HCT116 (cell line): ENCODE data around the gene TAF10. TPM values are rescaled to one million over a fixed set of nuclear protein-coding genes. Genes with fewer than 3 reads are reported as not detected.
A peak's percentile ranks its signal among the peaks of the same experiment; 100 is the strongest.

Experiments used
- ATAC-seq: fragments of 200-7000 bp; cut with Tn5 transposase; 2 replicates; pipeline ENCODE4 v1.9.1; 2020; ENCODE audit warnings: mild to moderate bottlenecking, moderate library complexity
- BruUV-seq: library from RNA; stranded (reverse); fragments of 400-500 nt; replicated peaks from 2 replicates; lab custom pipeline; 2021; lab: Mats Ljungman, UMichigan
- CTCF ChIA-PET: fragments of 300-600 bp; sonication (Branson Sonifier 250); formaldehyde crosslinking; loops from one replicate; lab custom pipeline; 2021; ENCODE audit warnings: antibody characterized with exemption; lab: Charles Lee
- POLR2A ChIA-PET: fragments of 300-600, 350-600 bp; sonication (Branson Sonifier 250); formaldehyde crosslinking; loops from one replicate; lab custom pipeline; 2021; ENCODE audit warnings: antibody characterized with exemption; lab: Charles Lee
- RAD21 ChIA-PET, 2 experiments: fragments of 300-600 bp; sonication (Branson Sonifier 250); formaldehyde crosslinking; loops; one replicate each; lab custom pipeline; 2023; ENCODE audit warnings: low total read pairs in 2 of 2; ENCODE audit not compliant: uncharacterized antibody in 2 of 2, unreplicated experiment in 2 of 2, low non-redundant PET in 1 of 2; lab: Charles Lee
- DNase-seq: peaks from one replicate; pipeline ENCODE4 v3.0.0-alpha.2; 2010; ENCODE audit warnings: low read depth, low spot score
- H2AFZ ChIP-seq: fragments of 200-600 bp; shearing (Covaris generic), sonication (generic); 2 replicates; pipeline ENCODE4 v1.6.1; 2017; ENCODE audit warnings: low read depth, mixed run types, mixed read lengths, antibody characterized with exemption, low read length; ENCODE audit not compliant: poor library complexity, severe bottlenecking
- H3K27ac ChIP-seq: 2 replicates; pipeline ENCODE4 v1.5.1; 2012; ENCODE audit warnings: low read depth, low read length
- H3K27me3 ChIP-seq: fragments of 200-600 bp; sonication (generic); 2 replicates; pipeline ENCODE4 v1.6.1; 2016; ENCODE audit warnings: mixed run types, low read length, mixed read lengths; ENCODE audit not compliant: insufficient read depth
- H3K36me3 ChIP-seq, 2 experiments: fragments of 200-500 bp in 1 of 2; fragments of 200-600 bp in 1 of 2; sonication (Bioruptor generic) in 1 of 2; sonication (generic) in 1 of 2; 2 replicates each; pipeline versions ENCODE4 v1.5.1 to v1.6.1; 2014 to 2016; ENCODE audit warnings: low read length in 2 of 2, inconsistent platforms in 1 of 2, mixed read lengths in 1 of 2, mixed run types in 1 of 2; ENCODE audit not compliant: insufficient read depth in 2 of 2, control insufficient read depth in 1 of 2
- H3K4me1 ChIP-seq, 2 experiments: fragments of 200-600 bp in 1 of 2; sonication (generic) in 1 of 2; 2 replicates each; pipeline versions ENCODE4 v1.5.1 to v1.6.1; 2012 to 2017; ENCODE audit warnings: low read length in 2 of 2, inconsistent platforms in 1 of 2, mild to moderate bottlenecking in 1 of 2, mixed read lengths in 1 of 2, mixed run types in 1 of 2, moderate library complexity in 1 of 2; ENCODE audit not compliant: insufficient read depth in 2 of 2, control insufficient read depth in 1 of 2
- H3K4me2 ChIP-seq: fragments of 200-600 bp; sonication (generic); 2 replicates; pipeline ENCODE4 v1.6.1; 2017; ENCODE audit warnings: mixed run types, low read length, mixed read lengths
- H3K4me3 ChIP-seq, 2 experiments: fragments of 200-600 bp in 1 of 2; sonication (generic) in 1 of 2; replicated peaks in 1 of 2; 2 replicates each; pipeline ENCODE4 v1.5.1; 2011 to 2016; ENCODE audit warnings: low read length in 2 of 2, control low read depth in 1 of 2, low read depth in 1 of 2, mild to moderate bottlenecking in 1 of 2, mixed read lengths in 1 of 2, mixed run types in 1 of 2
- H3K79me2 ChIP-seq: fragments of 200-600 bp; sonication (generic); 2 replicates; pipeline ENCODE4 v1.6.1; 2017; ENCODE audit warnings: mild to moderate bottlenecking, mixed run types, low read length, moderate library complexity, mixed read lengths; ENCODE audit not compliant: insufficient read depth
- H3K9ac ChIP-seq: fragments of 200-600 bp; sonication (generic); 2 replicates; pipeline ENCODE4 v1.6.1; 2016; ENCODE audit warnings: low read length, mixed read lengths
- H3K9me2 ChIP-seq: fragments of 200-600 bp; sonication (generic), shearing (Covaris generic); 2 replicates; pipeline ENCODE4 v1.6.1; 2017; ENCODE audit warnings: mixed run types, mild to moderate bottlenecking, moderate library complexity; ENCODE audit not compliant: insufficient read depth
- H3K9me3 ChIP-seq, 2 experiments: fragments of 200-500 bp in 1 of 2; fragments of 200-600 bp in 1 of 2; sonication (Bioruptor generic) in 1 of 2; sonication (generic) in 1 of 2; 2 replicates each; pipeline ENCODE4 v1.6.1; 2014 to 2017; ENCODE audit warnings: low read length in 2 of 2, mixed read lengths in 2 of 2, inconsistent platforms in 1 of 2, low read depth in 1 of 2, mild to moderate bottlenecking in 1 of 2, mixed run types in 1 of 2, moderate library complexity in 1 of 2; ENCODE audit not compliant: control insufficient read depth in 1 of 2, insufficient read depth in 1 of 2
- H4K20me1 ChIP-seq: fragments of 200-600 bp; sonication (generic), shearing (Covaris generic); 2 replicates; pipeline ENCODE4 v1.6.1; 2017; ENCODE audit warnings: mixed run types, mild to moderate bottlenecking, moderate library complexity; ENCODE audit not compliant: insufficient read depth
- ATF3 ChIP-seq: IDR thresholded peaks from 2 replicates; pipeline ENCODE4 v1.6.1; 2012
- CEBPB ChIP-seq: IDR thresholded peaks from 2 replicates; pipeline ENCODE4 v1.6.1; 2012; ENCODE audit warnings: low read depth
- CTCF ChIP-seq, 3 experiments: fragments of 200-600 bp in 1 of 3; sonication (generic) in 1 of 3; IDR thresholded peaks in 2 of 3; conservative IDR thresholded peaks in 1 of 3; 2 replicates each; pipeline ENCODE4 v1.5.1; 2012 to 2017; ENCODE audit warnings: low read depth in 2 of 3, low read length in 2 of 3, antibody characterized with exemption in 1 of 3, borderline replicate concordance in 1 of 3, control low read depth in 1 of 3, mild to moderate bottlenecking in 1 of 3, mixed read lengths in 1 of 3, mixed run types in 1 of 3, moderate library complexity in 1 of 3; ENCODE audit not compliant: insufficient read depth in 1 of 3
- EGR1 ChIP-seq: IDR thresholded peaks from 2 replicates; pipeline ENCODE4 v1.6.1; 2012; ENCODE audit warnings: low read depth
- ELF1 ChIP-seq: IDR thresholded peaks from 2 replicates; pipeline ENCODE4 v1.6.1; 2012; ENCODE audit warnings: low read depth, borderline replicate concordance
- EZH2 ChIP-seq: fragments of 200-600 bp; sonication (generic); IDR thresholded peaks from 2 replicates; pipeline ENCODE4 v1.6.1; 2017; ENCODE audit warnings: antibody characterized with exemption, mixed run types
- EZH2phosphoT487 ChIP-seq: fragments of 200-600 bp; IDR thresholded peaks from 2 replicates; pipeline ENCODE4 v1.6.1; 2018; ENCODE audit warnings: antibody characterized with exemption, borderline replicate concordance
- POLR2A ChIP-seq: IDR thresholded peaks from 2 replicates; pipeline ENCODE4 v1.7.0; 2011; ENCODE audit warnings: borderline replicate concordance; ENCODE audit not compliant: insufficient read depth, insufficient read length; ENCODE audit errors: extremely low read depth
- POLR2AphosphoS5 ChIP-seq: IDR thresholded peaks from 2 replicates; pipeline ENCODE4 v1.6.1; 2011; ENCODE audit warnings: mild to moderate bottlenecking, low read depth, low read length, moderate library complexity
- REST ChIP-seq: IDR thresholded peaks from 2 replicates; pipeline ENCODE4 v1.6.1; 2012; ENCODE audit warnings: low read depth
- SP1 ChIP-seq: IDR thresholded peaks from 2 replicates; pipeline ENCODE4 v1.6.1; 2012; ENCODE audit warnings: low read depth
- ZFX ChIP-seq: fragments of 450-650 bp; IDR thresholded peaks from 2 replicates; pipeline ENCODE4 v1.6.1; 2017
- ZNF274 ChIP-seq: fragments of 200-500 bp; sonication (Bioruptor generic); IDR thresholded peaks from 2 replicates; pipeline ENCODE4 v1.6.1; 2014; ENCODE audit warnings: mild to moderate bottlenecking, low read depth, low read length, inconsistent platforms
- intact Hi-C: fragments of 100-400 bp; cut with micrococcal nuclease; formaldehyde crosslinking; loops from 2 replicates; pipeline ENCODE4 v1.10.0; 2022
- total RNA-seq: library from RNA; stranded (reverse); gene quantifications from one replicate; pipeline ENCODE4 v1.2.1, GENCODE V29; 2021; ENCODE audit not compliant: unreplicated experiment

The TAF10 gene
- total RNA-seq, 1 experiment from 2014 or later, result 151 TPM

GRCh38 chr11:6636480-6636879, 24.5 kb upstream of the TAF10 start:
- ChIA-PET POLR2A (no interaction called here), RAD21 (no interaction called here), CTCF (no interaction called here)
- H2AFZ ChIP-seq, result no peak overlapping the region
- intact Hi-C loops, result no loop called here
- H3K27me3 ChIP-seq, result no peaks in the 10 kb centered on the region
- no peak overlapping the region for H3K27ac ChIP-seq
- no peak overlapping the region for H3K9ac ChIP-seq
- H3K4me3 ChIP-seq, result no peak overlapping the region
- peaks cover 6 to 14% of the 10 kb centered on the region in 2 experiments; a peak in 3 of 4 replicates for H3K4me1 ChIP-seq
- no peak overlapping the region for H3K4me2 ChIP-seq
- TF ChIP-seq ATF3, result no peak
- no peak for TF ChIP-seq ZFX
- no peak for TF ChIP-seq EGR1
- TF ChIP-seq EZH2, result no peak
- TF ChIP-seq ELF1, result no peak
- TF ChIP-seq, all 23 proteins: peak for 0
- Histone ChIP-seq H3K9me2 (no peaks in the 10 kb centered on the region), H3K9me3 (no peaks in the 10 kb centered on the region), H4K20me1 (no peaks in the 10 kb centered on the region), H3K36me3 (no peaks in the 10 kb centered on the region), H3K79me2 (no peaks in the 10 kb centered on the region)
- DNase-seq, result no peak
- no peak for ATAC-seq
- no TSS peak for BruUV-seq

GRCh38 chr11:6635082-6635932, 23.3 kb upstream of the TAF10 start:
- H3K27me3 ChIP-seq, result no peaks in the 10 kb centered on the region
- POLR2A ChIA-PET, result no interaction called here
- H3K9me3 ChIP-seq, result no peaks in the 10 kb centered on the region
- ATAC-seq (peak; percentile 43; the same call in 1 of the 2 replicates), DNase-seq (no peak)
- H3K4me2 ChIP-seq, result peak overlapping the region; percentile 37; the same call in 1 of the 2 replicates
- H3K4me3 ChIP-seq, result no peak overlapping the region
- H3K79me2 ChIP-seq, result no peaks in the 10 kb centered on the region
- no peak overlapping the region for H3K9ac ChIP-seq
- no peaks in the 10 kb centered on the region for H3K36me3 ChIP-seq
- BruUV-seq, result no TSS peak
- CTCF ChIA-PET, result no interaction called here
- H4K20me1 ChIP-seq, result no peaks in the 10 kb centered on the region
- no peak overlapping the region for H3K27ac ChIP-seq
- H3K4me1 ChIP-seq, result peaks cover 6 to 14% of the 10 kb centered on the region in 2 experiments; a peak in 3 of 4 replicates
- RAD21 ChIA-PET, result no interaction called here
- H2AFZ ChIP-seq, result no peak overlapping the region
- intact Hi-C loops, result no loop called here
- H3K9me2 ChIP-seq, result no peaks in the 10 kb centered on the region
- no peak for TF ChIP-seq ELF1
- TF ChIP-seq POLR2AphosphoS5, result no peak
- no peak for TF ChIP-seq CTCF (IDR thresholded peaks at IDR 0.05 in 2 of 3, conservative IDR thresholded peaks at IDR 0.05 in 1 of 3; ENCODE audit: borderline replicate concordance in 1 of 3, insufficient read depth in 1 of 3, low read depth in 2 of 3, low read length in 2 of 3)
- TF ChIP-seq EZH2phosphoT487, result no peak
- no peak for TF ChIP-seq SP1
- TF ChIP-seq REST, result no peak
- no peak for TF ChIP-seq CEBPB
- no peak for TF ChIP-seq ZNF274
- no peak for TF ChIP-seq ATF3
- no peak for TF ChIP-seq POLR2A
